GM12891 (cell line): ENCODE results near the gene CNTNAP4.

ENCODE experiments used
- POLR2A ChIP-seq: IDR thresholded peaks from 2 replicates; pipeline ENCODE4 v1.6.1; 2011; ENCODE audit warnings: low read depth, low read length, control low read depth
- POLR2AphosphoS5 ChIP-seq: IDR thresholded peaks from 2 replicates; pipeline ENCODE4 v1.6.1; 2011; ENCODE audit warnings: low read depth, low read length, control low read depth
- TAF1 ChIP-seq: IDR thresholded peaks from 2 replicates; pipeline ENCODE4 v1.6.1; 2011; ENCODE audit warnings: low read depth, low read length, control low read depth

DNA sequence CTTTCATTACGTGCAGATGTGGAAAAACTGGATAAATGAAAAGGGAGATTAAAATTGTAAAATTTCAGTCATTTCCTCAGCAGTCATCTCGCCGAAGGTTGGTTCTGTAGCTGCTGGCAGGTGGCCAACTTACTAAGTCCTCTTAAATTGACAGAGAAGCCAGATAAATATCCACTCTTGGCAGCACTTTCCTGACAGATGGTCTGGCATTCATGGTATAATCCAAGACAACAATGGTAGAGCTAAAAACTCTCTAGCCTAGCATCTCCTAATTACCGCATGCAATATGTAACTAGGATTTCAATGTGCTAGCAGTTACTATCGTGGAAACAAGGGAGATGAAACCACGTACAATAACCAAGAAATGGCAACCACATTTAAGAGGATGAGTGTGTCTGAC, 306.3 kb downstream of the CNTNAP4 start:
- TF ChIP-seq POLR2AphosphoS5: no peak
- TF ChIP-seq TAF1: no peak
- TF ChIP-seq POLR2A: no peak
